Uterus (tissue), 4 donors: ENCODE measurements around the gene SEPTIN11. TPM values are rescaled to one million over a fixed set of nuclear protein-coding genes. Genes with fewer than 3 reads are reported as not detected.
A peak's percentile ranks its signal among the peaks of the same experiment; 100 is the strongest.

Experiments used
- DNase-seq, 2 donors: peaks; one replicate each; pipeline ENCODE4 v3.0.0-alpha.2; 2019 to 2020
- H3K27ac ChIP-seq, 2 donors: fragments of 200-600 bp; sonication (generic); 1 replicate in 1 of 2; 2 replicates in 1 of 2; pipeline ENCODE4 v1.5.1; 2016 to 2018
- H3K27me3 ChIP-seq, 2 donors: fragments of 200-600 bp; sonication (generic); one replicate each; pipeline ENCODE4 v1.5.1; 2018 to 2019; ENCODE audit warnings: control low read depth in 1 of 2
- H3K36me3 ChIP-seq, 2 donors: fragments of 200-600 bp; sonication (generic); one replicate each; pipeline ENCODE4 v1.5.1; 2019; ENCODE audit warnings: control low read depth in 1 of 2
- H3K4me1 ChIP-seq, 2 donors: fragments of 200-600 bp; sonication (generic); one replicate each; pipeline ENCODE4 v1.5.1; 2018 to 2019; ENCODE audit warnings: control low read depth in 1 of 2
- H3K4me3 ChIP-seq, 2 donors: fragments of 200-600 bp; sonication (generic); 1 replicate in 1 of 2; 2 replicates in 1 of 2; pipeline ENCODE4 v1.5.1; 2018 to 2019; ENCODE audit warnings: mild to moderate bottlenecking in 1 of 2
- H3K9me3 ChIP-seq, 2 donors: fragments of 200-600 bp; sonication (generic); one replicate each; pipeline ENCODE4 v1.5.1; 2019; ENCODE audit warnings: control low read depth in 1 of 2
- CTCF ChIP-seq, 4 experiments: fragments of 200-600 bp in 2 of 4; fragments of 450-650 bp in 2 of 4; sonication (generic) in 2 of 4; IDR thresholded peaks; one replicate each; pipeline ENCODE4 v1.5.1; 2016 to 2019; ENCODE audit warnings: antibody characterized with exemption in 4 of 4, mild to moderate bottlenecking in 2 of 4, moderate library complexity in 1 of 4
- POLR2A ChIP-seq, 2 donors: fragments of 450-650 bp; IDR thresholded peaks; one replicate each; pipeline ENCODE4 v1.6.1; 2016; ENCODE audit warnings: antibody characterized with exemption in 2 of 2, mild to moderate bottlenecking in 1 of 2, moderate library complexity in 1 of 2
- intact Hi-C: fragments of 100-400 bp; cut with DNase I; formaldehyde crosslinking; loops from one replicate; pipeline ENCODE4 v1.15.1; 2023; ENCODE audit warnings: low total_unique reads
- total RNA-seq, 4 donors: library from RNA; depleted of rRNA in 3 of 4; stranded (reverse); fragments of >200 nt in 3 of 4; gene quantifications; one replicate each; pipeline versions ENCODE4 v1.1.0 to v1.2.4, GENCODE V29; 2014 to 2023
- donor health status: DM: yes; HTN: yes; CAD: no.

The SEPTIN11 gene
- total RNA-seq, 4 donors from 2014 or later, result 49.4 to 317 (median 88.1) TPM

GRCh38 chr4:76987153-76987591, 37.6 kb downstream of the SEPTIN11 start:
- Histone ChIP-seq H3K4me3 (no peak overlapping the region), H3K27me3 (no peaks in the 10 kb centered on the region), H3K9me3 (no peaks in the 10 kb centered on the region), H3K36me3 (no peaks in the 10 kb centered on the region), H3K4me1 (no peaks in the 10 kb centered on the region), H3K27ac (peak overlapping the region; percentile 57 to 60)
- no peak for TF ChIP-seq CTCF (IDR thresholded peaks at IDR 0.05)
- no peak for TF ChIP-seq POLR2A (IDR thresholded peaks at IDR 0.05)
- DNase-seq, result peak in 1 of 2 donors; percentile 27
- intact Hi-C loops, result no loop called here

GRCh38 chr4:76987685-76988084, 38.1 kb downstream of the SEPTIN11 start:
- TF ChIP-seq POLR2A (IDR thresholded peaks at IDR 0.05) (no peak), CTCF (IDR thresholded peaks at IDR 0.05) (no peak)
- intact Hi-C loops, result no loop called here
- H3K4me1 ChIP-seq, result no peaks in the 10 kb centered on the region
- no peaks in the 10 kb centered on the region for H3K9me3 ChIP-seq
- no peaks in the 10 kb centered on the region for H3K36me3 ChIP-seq
- no peak for DNase-seq
- H3K27me3 ChIP-seq, result no peaks in the 10 kb centered on the region
- no peak overlapping the region for H3K4me3 ChIP-seq
- peak overlapping the region; percentile 11 to 60 for H3K27ac ChIP-seq

GRCh38 chr4:76989391-76990061, 40.0 kb downstream of the SEPTIN11 start:
- H3K27ac ChIP-seq, result no peak overlapping the region
- H3K4me3 ChIP-seq, result no peak overlapping the region
- no peak for DNase-seq
- no peaks in the 10 kb centered on the region for H3K27me3 ChIP-seq
- no peaks in the 10 kb centered on the region for H3K4me1 ChIP-seq
- intact Hi-C loops, result no loop called here
- TF ChIP-seq CTCF (IDR thresholded peaks at IDR 0.05) (no peak), POLR2A (IDR thresholded peaks at IDR 0.05) (no peak)
- no peaks in the 10 kb centered on the region for H3K36me3 ChIP-seq
- no peaks in the 10 kb centered on the region for H3K9me3 ChIP-seq

GRCh38 chr4:76990288-76991080, 40.9 kb downstream of the SEPTIN11 start:
- Histone ChIP-seq H3K27me3 (no peaks in the 10 kb centered on the region), H3K4me1 (no peaks in the 10 kb centered on the region), H3K36me3 (no peaks in the 10 kb centered on the region), H3K9me3 (no peaks in the 10 kb centered on the region), H3K4me3 (no peak overlapping the region), H3K27ac (no peak overlapping the region)
- no peak for DNase-seq
- TF ChIP-seq POLR2A (IDR thresholded peaks at IDR 0.05), result no peak
- no peak for TF ChIP-seq CTCF (IDR thresholded peaks at IDR 0.05)
- intact Hi-C loops, result no loop called here

- no peak for TF ChIP-seq POLR2A (IDR thresholded peaks at IDR 0.05)
- no peak for TF ChIP-seq CTCF (IDR thresholded peaks at IDR 0.05)
- no peak for DNase-seq
- intact Hi-C loops, result no loop called here
- no peak overlapping the region for H3K27ac ChIP-seq
- H3K4me1 ChIP-seq, result no peaks in the 10 kb centered on the region
- no peaks in the 10 kb centered on the region for H3K9me3 ChIP-seq
- no peaks in the 10 kb centered on the region for H3K36me3 ChIP-seq
- H3K27me3 ChIP-seq, result no peaks in the 10 kb centered on the region
- H3K4me3 ChIP-seq, result no peak overlapping the region
These were observed 41.7 kb downstream of the SEPTIN11 start for GRCh38 chr4:76991161-76991660.
